T follicular helper cell (primary cell): ENCODE data around the gene NCF4.
A peak's percentile ranks its signal among the peaks of the same experiment; 100 is the strongest.

Experiments used
- DNase-seq: peaks from one replicate; pipeline ENCODE4 v3.0.0-alpha.2; 2020; ENCODE audit warnings: low read depth

Gene NCF4

GRCh38 chr22:36838119-36839030, 22.4 kb upstream of the NCF4 start:
- no peak for DNase-seq

- no peak for DNase-seq
Observed at GRCh38 chr22:36839356-36840073, 21.3 kb upstream of the NCF4 start.

DNA sequence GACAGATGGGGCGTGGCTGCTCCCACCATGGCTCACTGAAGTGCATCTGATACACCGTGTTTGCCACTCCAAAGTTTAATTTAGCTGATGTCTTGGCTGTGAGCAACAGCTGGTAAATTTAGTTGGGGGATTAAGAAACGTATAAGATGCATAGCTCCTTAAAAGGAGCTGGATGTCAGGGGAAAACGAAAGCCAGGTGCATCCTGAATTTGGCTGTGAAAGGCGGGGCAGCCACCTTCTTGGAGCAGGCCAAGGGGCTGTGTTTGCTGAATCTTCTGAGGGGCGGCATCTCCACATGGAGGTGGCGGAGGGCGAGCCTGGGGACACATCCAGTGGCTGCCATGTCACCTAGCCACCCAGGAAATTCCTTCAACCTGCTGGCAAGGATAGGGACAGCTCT, 20.7 kb upstream of the NCF4 start:
- no peak for DNase-seq

DNA sequence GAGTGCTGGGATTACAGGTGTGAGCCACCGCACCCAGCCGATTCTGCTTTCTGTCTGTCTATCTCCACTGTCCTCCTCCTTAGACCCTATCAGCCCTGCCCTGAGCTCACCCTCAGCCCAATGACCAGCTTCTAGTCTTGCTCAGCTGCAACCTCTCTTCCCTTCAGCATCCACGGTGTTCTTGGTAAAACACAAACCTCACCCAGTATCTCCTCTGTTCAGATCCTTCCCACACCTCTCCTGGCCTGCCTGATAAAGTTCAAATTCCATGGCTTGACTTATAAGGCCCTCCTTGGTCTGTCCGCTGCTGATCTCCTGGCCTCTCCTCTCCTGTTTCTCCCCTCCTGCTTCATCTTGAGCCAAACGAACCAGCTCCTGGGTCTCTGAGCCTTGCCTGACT, 14.5 kb upstream of the NCF4 start:
- DNase-seq: no peak

DNA sequence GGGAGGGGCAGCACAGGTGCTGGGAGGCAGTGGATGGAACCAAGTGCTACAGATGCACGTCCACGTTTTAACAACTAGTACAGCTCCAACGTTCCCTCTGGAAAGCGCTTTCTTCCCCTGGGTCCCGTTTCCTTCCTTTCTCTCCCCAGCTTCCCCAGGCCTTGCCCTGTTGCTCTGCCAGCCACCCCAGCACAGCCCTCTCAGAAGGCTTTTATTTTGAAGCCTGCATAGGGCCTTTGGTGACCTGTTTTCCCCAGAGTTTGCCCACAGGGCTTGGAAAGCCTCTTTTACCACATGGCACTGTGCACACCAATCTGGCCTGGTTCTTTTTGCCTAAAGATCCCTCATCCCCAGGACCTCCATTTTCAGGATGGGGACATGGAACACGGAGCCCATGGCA, 13.9 kb upstream of the NCF4 start:
- DNase-seq: no peak

- no peak for DNase-seq
Observed at GRCh38 chr22:36850056-36850455, 10.8 kb upstream of the NCF4 start.

DNA sequence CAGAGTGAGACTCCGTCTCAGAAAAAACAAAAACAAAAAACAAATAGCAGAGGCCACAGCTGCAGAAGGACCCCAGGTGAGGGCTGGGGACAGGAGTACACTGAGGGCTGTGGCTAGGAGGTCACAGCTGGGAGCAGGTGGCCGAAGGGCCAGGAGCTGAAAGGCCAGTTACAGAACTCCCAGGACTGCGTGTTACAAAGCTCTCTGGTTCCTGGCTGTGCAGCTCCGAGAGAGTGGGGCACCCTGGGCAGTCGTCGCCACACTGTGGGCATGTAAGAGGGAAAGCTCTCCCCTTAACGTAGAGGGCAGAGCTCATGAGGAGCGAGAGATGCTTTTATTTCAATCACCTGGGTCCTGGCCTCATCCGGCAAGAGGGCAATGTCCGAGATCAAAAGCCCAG, 10.1 kb upstream of the NCF4 start:
- DNase-seq: no peak

GRCh38 chr22:36852056-36852973, 8.5 kb upstream of the NCF4 start:
- DNase-seq: no peak

DNA sequence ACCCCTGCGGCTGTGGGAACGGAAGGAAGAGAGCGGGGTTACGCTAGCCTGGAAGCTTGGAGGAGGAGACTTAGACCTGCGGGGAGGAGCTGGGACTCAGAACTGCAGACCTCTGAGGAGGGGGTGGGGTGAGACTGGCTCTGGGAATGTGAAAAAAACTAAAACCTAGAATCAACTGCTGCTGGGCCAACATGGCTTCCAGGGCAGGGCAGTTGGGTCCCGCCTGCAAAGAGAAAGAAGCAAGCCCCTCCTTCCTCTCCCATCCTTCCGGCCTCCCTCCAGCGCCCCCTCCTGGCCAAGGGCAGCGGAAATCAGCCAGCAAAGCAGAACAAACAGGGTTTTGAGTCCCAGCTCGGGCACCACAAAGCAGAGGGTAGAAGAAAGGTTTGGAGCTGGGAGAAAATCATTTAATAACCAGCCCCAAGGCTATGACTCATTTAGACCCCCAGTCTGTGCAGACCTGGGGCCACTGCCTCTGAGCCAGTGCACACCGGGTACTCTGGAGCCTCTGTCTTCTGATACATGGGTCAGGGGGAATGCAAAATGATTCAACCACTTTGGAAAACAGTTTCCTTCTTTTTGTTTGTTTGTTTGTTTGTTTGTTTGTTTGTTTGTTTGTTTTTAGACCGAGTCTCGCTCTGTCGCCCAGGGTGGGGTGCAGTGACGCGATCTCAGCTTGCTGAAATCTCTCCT, 7.3 kb upstream of the NCF4 start:
- peak; percentile 83 for DNase-seq

DNA sequence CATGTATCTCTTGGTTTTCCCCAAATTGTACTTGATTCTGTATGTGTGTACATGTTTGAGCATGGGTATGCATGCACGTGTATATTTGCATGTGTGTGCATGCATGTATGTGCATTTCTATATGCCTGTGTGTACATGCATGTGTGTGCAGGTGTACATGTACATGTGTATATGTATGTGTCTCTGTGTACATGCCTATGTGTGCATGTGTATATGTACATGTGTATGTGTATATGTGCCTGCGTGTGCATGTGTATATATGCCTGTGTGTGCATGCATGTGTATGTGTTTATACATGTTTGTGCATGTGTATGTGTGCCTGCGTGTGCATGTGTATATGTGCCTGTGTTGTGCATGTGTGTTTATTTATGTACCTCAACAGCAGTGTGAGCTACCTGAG, 5.3 kb upstream of the NCF4 start:
- no peak for DNase-seq

DNA sequence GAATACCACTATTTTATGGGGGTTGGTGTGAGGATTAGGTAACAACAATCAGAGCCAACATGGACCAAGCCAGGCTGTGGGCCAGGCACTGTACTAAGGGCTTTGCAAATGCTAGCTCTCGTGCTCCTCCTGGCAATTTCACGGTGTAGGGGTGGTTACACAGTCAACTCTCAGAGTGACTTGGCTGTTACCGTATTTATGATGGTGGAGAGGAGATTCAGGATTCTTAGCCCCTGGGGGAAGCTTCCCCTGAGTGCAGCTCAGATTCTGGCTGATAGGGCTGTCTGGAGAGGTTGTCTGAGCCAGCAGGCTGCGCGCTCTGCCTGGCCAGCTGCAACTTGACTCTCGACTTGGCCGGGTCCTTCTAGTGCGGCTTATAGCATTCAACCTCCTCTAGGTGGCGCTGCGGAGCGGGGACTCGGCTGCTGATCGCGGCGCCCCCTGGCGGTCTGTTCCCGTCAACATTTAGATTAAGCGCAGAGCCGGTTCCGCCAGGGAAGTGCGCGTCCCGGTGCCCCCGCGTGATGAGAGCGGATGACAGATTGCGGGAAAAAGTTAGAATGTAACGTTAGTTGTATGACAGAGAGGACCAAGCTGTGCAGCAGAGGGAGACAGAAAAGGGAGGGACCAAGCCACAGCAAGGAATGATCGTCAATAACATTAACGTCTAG, 4.5 kb upstream of the NCF4 start:
- peak; percentile 88 for DNase-seq

DNA sequence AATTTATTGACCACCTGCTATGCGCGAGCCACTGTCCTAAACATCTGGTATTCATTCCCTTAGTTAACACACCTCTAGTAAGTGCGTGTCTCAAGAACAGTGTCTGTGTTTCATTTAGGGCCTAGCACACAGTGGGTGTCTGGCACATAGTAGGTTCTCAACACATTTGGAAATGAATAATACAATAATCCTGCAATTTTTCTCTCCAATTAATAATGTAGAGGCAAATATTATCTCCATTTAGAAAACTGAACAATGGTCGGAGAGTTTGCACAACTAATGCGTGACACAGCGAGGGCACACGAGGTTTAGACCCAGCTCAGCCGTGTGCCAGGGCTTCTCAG, 4.0 kb upstream of the NCF4 start:
- DNase-seq: no peak

- no peak for DNase-seq
Observed at GRCh38 chr22:36858156-36858555, 2.6 kb upstream of the NCF4 start.

- no peak for DNase-seq
Observed at GRCh38 chr22:36858966-36859365, 1.8 kb upstream of the NCF4 start.

GRCh38 chr22:36860017-36860416, 789 bp upstream of the NCF4 start:
- DNase-seq: no peak

GRCh38 chr22:36860438-36860820, 377 bp upstream of the NCF4 start:
- no peak for DNase-seq

- DNase-seq: no peak
Observed at GRCh38 chr22:36862251-36863242, 1.7 kb downstream of the NCF4 start.

- no peak for DNase-seq
Observed at GRCh38 chr22:36863281-36863680, 2.5 kb downstream of the NCF4 start.

DNA sequence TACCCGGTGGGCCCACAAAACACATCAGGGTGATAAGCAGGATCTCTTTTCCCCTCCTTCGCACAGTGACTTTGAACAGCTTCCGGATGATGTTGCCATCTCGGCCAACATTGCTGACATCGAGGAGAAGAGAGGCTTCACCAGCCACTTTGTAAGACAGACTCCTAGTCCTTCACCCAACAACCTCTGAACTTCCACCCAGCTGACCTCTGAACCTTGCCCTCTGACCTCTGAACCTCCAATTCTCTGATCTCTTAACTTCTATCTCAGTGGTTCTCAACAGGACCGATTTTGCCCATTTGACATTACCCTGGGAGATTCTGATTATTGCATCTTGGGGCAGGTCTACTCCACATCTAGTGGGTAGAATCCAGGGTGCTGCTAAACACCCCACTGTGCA, 3.2 kb downstream of the NCF4 start:
- DNase-seq: no peak
